ENCODE results near the gene SLC7A1. TPM values are rescaled to one million over a fixed set of nuclear protein-coding genes. Genes with fewer than 3 reads are reported as not detected.

SLC7A1 gene
- total and polyA plus RNA-seq, 2 of the 13 experiments (the other 11 are each of a cell fraction or from before 2014, with no cell fraction given): 14.5 to 15.3 TPM

DNA sequence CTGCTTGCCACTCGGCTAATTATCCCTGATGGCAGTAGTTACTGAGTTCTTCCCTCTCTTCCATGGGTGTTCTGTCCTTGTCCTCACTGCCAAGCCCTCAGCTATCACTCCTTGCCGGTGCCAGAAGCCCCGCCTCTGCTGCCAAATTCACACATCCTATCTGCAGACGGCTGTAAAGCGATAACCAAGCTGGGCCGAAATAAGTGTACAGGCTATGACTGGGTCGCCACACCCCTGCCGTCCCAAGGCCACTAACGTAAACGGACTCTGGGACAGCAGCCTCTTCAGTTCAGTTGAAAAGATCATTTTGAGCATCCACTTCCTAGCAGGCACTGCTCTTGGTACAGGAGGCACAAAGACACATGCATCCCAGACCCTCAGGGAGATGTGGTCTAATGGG is 13.3 kb downstream of the SLC7A1 start:
- H3K4me1 ChIP-seq (ENCODE audit: insufficient read depth, low read length): peaks cover 72% of the 10 kb centered on the region
- DNase-seq (ENCODE audit: low spot score) (no peak), ATAC-seq (no peak), FAIRE-seq (no peak)
- no peak overlapping the region for H3K9ac ChIP-seq (ENCODE audit: insufficient read depth, low read depth, low read length)
- H3K27ac ChIP-seq (ENCODE audit: extremely low read length, insufficient read depth, low read length): no peak overlapping the region
- no peak overlapping the region for H2AFZ ChIP-seq (ENCODE audit: low read length)
- no TSS peak for BruUV-seq (replicated peaks)
- TF ChIP-seq SP4 (CRISPR knock-in tag; IDR thresholded peaks at IDR 0.05) (no peak), ZBTB7B (CRISPR knock-in tag; IDR thresholded peaks at IDR 0.05) (no peak), ATRX (CRISPR knock-in tag; IDR thresholded peaks at IDR 0.05; ENCODE audit: borderline replicate concordance) (no peak), ZBTB38 (CRISPR knock-in tag; IDR thresholded peaks at IDR 0.05) (0 out of 2 replicates have a peak, but pooled peaks have one; percentile 20)
- ChIA-PET CTCF (ENCODE audit: low intra/inter-chr PET ratio, low total read pairs) (no interaction called here), POLR2A (no interaction called here)
- WGBS (ENCODE audit: low lambda C conversion rate): 92% methylated on average over 10 of the region's 10 CpGs
- intact Hi-C loops (cut with micrococcal nuclease; ENCODE audit: unreplicated experiment) (no loop called here), in situ Hi-C loops (cut with HindIII; ENCODE audit: extremely low pct_ligation_motif_present, low pct_unique_long_range_greater_than_20kb) (no loop called here)
- H3K36me3 ChIP-seq (replicated peaks in 1 of 2; ENCODE audit: control insufficient read depth in 1 of 2, insufficient read depth in 2 of 2, low read length in 2 of 2): peaks cover 0 to 12% of the 10 kb centered on the region in 2 experiments; a peak in 4 of 5 replicates
- H4K20me1 ChIP-seq (ENCODE audit: insufficient read depth, low read length): peaks cover 68% of the 10 kb centered on the region
- H3K27me3 ChIP-seq (ENCODE audit: control insufficient read depth in 1 of 2, insufficient read depth in 2 of 2, low read length in 2 of 2): no peaks in the 10 kb centered on the region
- no peak overlapping the region for H3K4me3 ChIP-seq (replicated peaks in 1 of 3; ENCODE audit: insufficient read depth in 1 of 3, low read depth in 2 of 3, low read length in 3 of 3)
- no peak overlapping the region for H3K4me2 ChIP-seq (ENCODE audit: low read depth, low read length)
- H3K9me3 ChIP-seq (ENCODE audit: low read length): no peaks in the 10 kb centered on the region
- peaks cover 98% of the 10 kb centered on the region for H3K79me2 ChIP-seq (ENCODE audit: insufficient read depth, low read length)

DNA sequence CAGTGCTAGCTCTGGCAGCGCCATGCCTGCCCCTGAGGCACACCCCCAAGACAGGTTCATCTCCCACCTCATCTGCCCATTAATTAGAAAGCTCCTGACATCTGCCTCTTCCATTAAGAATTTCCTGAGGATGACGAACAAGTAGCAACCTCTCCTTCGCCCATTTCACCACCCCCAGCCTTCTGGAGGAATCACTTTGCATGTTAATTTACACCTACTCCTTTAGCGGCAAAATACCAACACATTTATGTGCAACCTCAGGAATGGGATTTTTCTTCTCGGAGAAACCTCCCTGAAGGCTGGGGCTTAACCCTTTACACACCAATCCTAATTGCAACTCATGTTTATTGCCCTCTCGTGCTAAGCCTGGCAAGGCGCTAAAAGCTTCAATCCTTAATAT is 13.8 kb downstream of the SLC7A1 start:
- Histone ChIP-seq H3K9me3 (ENCODE audit: low read length) (no peaks in the 10 kb centered on the region), H3K4me3 (replicated peaks in 1 of 3; ENCODE audit: insufficient read depth in 1 of 3, low read depth in 2 of 3, low read length in 3 of 3) (no peak overlapping the region), H4K20me1 (ENCODE audit: insufficient read depth, low read length) (peaks cover 68% of the 10 kb centered on the region), H3K79me2 (ENCODE audit: insufficient read depth, low read length) (peaks cover 97% of the 10 kb centered on the region), H2AFZ (ENCODE audit: low read length) (no peak overlapping the region), H3K27me3 (ENCODE audit: control insufficient read depth in 1 of 2, insufficient read depth in 2 of 2, low read length in 2 of 2) (no peaks in the 10 kb centered on the region), H3K4me2 (ENCODE audit: low read depth, low read length) (no peak overlapping the region), H3K36me3 (replicated peaks in 1 of 2; ENCODE audit: control insufficient read depth in 1 of 2, insufficient read depth in 2 of 2, low read length in 2 of 2) (peaks cover 0 to 7% of the 10 kb centered on the region in 2 experiments; a peak in 4 of 5 replicates), H3K27ac (ENCODE audit: extremely low read length, insufficient read depth, low read length) (no peak overlapping the region), H3K4me1 (ENCODE audit: insufficient read depth, low read length) (peaks cover 68% of the 10 kb centered on the region), H3K9ac (ENCODE audit: insufficient read depth, low read depth, low read length) (no peak overlapping the region)
- ChIA-PET CTCF (ENCODE audit: low intra/inter-chr PET ratio, low total read pairs) (no interaction called here), POLR2A (no interaction called here)
- FAIRE-seq: no peak
- intact Hi-C loops (cut with micrococcal nuclease; ENCODE audit: unreplicated experiment): no loop called here
- DNase-seq (ENCODE audit: low spot score): no peak
- no TSS peak for BruUV-seq (replicated peaks)
- in situ Hi-C loops (cut with HindIII; ENCODE audit: extremely low pct_ligation_motif_present, low pct_unique_long_range_greater_than_20kb): no loop called here
- ATAC-seq: no peak
- WGBS (ENCODE audit: low lambda C conversion rate): 97% methylated on average over 7 of the region's 7 CpGs
- TF ChIP-seq CEBPB (IDR thresholded peaks at IDR 0.05; ENCODE audit: borderline replicate concordance, low read depth, low read length) (no peak), KDM5A (IDR thresholded peaks at IDR 0.05; ENCODE audit: borderline replicate concordance, low read length) (no peak), CREB1 (IDR thresholded peaks at IDR 0.05) (no peak), CREB1 (CRISPR knock-in tag; IDR thresholded peaks at IDR 0.05) (no peak), RBM22 (optimal IDR thresholded peaks at IDR 0.05; ENCODE audit: low read length) (no peak), ZNF337 (CRISPR knock-in tag; IDR thresholded peaks at IDR 0.05; ENCODE audit: borderline replicate concordance, low read depth) (no peak), TBX3 (IDR thresholded peaks at IDR 0.05; ENCODE audit: borderline replicate concordance) (no peak), SYNCRIP (IDR thresholded peaks at IDR 0.05; ENCODE audit: insufficient read depth, low read depth, low read length) (no peak), ZBTB38 (CRISPR knock-in tag; IDR thresholded peaks at IDR 0.05) (no peak), EP300 (IDR thresholded peaks at IDR 0.05; ENCODE audit: low read depth in 2 of 2, low read length in 2 of 2) (no peak), EP300 (CRISPR knock-in tag; IDR thresholded peaks at IDR 0.05; ENCODE audit: borderline replicate concordance) (no peak), ZNF879 (CRISPR knock-in tag; IDR thresholded peaks at IDR 0.05) (no peak), NFATC3 (CRISPR knock-in tag; IDR thresholded peaks at IDR 0.05) (no peak), HOXA5 (CRISPR knock-in tag; IDR thresholded peaks at IDR 0.05) (no peak), ZNF674 (CRISPR knock-in tag; IDR thresholded peaks at IDR 0.05; ENCODE audit: low read depth) (no peak)
- TF ChIP-seq, protein P1, sequence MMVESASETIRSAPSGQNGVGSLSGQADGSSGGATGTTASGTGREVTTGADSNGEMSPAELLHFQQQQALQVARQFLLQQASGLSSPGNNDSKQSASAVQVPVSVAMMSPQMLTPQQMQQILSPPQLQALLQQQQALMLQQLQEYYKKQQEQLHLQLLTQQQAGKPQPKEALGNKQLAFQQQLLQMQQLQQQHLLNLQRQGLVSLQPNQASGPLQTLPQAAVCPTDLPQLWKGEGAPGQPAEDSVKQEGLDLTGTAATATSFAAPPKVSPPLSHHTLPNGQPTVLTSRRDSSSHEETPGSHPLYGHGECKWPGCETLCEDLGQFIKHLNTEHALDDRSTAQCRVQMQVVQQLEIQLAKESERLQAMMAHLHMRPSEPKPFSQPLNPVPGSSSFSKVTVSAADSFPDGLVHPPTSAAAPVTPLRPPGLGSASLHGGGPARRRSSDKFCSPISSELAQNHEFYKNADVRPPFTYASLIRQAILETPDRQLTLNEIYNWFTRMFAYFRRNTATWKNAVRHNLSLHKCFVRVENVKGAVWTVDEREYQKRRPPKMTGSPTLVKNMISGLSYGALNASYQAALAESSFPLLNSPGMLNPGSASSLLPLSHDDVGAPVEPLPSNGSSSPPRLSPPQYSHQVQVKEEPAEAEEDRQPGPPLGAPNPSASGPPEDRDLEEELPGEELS (CRISPR knock-in tag; IDR thresholded peaks at IDR 0.05): no peak
